HG03039 (cell line): ENCODE data around the gene TXNRD2.

ENCODE experiments used
- ATAC-seq: cut with Tn5 transposase; IDR thresholded peaks from one replicate; pipeline ENCODE4 v1.9.1; 2021; ENCODE audit warnings: mild to moderate bottlenecking, moderate library complexity; ENCODE audit not compliant: unreplicated experiment

TXNRD2 gene

DNA sequence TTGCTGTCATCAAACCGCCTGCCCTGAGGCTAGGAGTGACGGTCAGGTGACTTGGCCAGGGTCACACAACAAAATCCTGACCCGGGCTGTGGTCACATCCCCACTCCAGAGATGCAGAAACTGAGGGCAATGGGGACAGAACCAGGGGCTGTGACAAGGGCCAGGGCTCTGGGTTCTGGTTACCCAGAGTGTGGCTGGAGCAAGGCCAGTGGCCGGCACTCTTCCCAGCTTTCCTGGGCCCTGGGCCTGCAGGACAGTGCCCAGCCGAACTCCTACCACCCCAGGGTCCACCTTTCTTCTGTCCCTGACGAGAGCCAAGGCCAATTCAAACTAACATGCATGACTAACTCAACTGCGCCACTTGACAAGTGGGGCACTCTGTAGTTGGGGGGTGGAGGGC is 39.1 kb upstream of the TXNRD2 start:
- ATAC-seq = no peak

DNA sequence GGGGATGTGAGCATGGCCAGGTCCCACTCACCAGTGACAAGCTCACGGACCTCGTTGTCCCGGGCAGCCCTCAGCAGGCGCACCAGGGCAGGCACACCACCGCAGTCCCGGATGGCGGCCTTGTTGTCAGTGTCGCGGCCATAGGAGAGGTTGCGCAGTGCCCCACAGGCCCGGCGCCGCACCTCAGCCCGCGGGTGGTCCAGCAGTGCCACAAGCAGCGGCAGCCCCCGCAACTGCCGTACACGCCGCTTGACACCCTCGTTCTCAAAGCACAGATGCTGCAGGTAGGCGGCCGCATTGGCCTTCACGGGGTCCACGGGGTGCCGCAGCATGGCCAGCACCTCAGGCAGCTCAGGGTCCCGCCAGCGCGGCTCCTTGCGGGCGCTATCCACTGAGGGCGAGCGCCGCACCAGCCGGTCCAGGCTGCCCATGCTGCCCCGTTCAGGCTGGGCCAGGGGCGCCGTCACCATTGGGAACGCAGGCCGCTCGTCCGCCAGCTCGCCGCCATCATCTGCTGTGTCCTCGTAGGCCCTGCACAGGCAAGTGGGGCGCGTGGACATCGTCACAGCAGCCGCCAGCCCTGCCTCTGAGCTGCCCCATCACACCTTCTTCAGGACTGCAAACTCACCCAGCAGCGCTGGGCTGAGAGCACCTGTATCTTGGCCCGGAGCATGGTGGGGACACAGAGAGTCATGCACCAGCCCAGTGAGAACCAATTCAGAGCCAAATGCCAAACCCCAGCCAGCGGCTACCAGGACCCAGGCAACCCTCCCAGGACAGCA is 38.3 kb upstream of the TXNRD2 start:
- ATAC-seq = no peak

DNA sequence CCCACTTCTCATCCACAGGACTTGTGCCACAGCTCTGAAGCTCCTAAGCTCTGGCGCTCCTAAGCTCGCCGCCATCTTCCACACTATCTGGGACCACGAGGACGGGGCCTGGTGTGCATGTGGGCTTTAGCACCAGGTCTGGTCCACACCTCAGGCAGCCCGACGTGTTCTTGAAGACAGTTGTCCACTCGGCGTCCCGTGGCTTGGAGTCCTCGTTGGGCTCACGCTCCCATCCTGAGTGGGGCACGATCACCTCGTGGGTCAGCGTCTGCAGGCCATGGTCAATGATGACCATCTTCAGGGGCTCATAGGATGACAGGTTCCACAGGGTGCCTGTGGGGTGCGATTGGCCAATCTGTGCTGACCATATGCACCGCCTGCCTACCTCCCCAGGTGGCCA is 37.1 kb upstream of the TXNRD2 start:
- no peak for ATAC-seq

DNA sequence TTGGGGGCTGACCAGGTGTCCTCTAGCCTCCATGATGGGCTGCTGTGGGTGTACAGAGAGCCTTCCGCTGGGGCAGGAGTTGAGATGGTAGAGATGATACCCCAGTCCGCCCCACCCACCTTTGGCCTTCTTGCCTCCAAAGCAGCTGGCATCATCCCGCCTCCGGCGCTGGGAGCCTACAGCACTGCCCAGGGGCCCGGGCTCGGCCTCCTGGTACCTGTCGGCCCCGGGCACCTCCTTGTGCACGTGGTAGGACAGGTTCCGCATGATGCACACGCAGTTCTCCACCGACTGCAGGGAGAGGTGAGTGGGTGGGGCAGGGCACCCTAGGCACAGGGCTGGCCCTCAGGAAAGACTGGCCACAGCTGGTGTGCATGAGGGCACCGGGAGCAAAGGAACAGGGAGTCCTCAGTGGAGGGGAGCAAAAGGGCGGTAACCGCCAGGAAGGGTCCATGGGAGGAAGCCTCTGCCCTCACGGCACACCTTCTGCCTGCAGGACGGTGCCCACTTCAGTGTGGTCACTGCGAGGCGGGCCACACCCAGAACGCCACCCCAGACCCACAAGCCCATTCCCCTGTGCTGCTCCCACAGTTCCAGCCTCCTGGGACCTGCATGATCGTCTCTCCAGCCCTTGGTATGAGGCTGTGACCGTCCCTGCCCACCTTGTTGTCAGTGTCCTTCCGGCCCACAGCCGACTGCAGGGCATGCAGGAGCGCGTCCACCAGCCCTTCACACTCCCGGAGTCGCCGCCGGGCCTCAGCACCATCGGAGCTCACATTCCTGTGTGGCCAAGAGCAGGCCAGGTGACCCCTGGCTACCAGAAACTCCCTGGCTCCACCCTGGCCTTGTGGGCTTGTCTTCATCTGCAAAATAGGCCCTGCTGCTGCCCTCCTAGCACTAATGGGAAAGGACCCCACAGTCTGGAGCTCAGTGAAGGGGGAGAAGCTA is 36.0 kb upstream of the TXNRD2 start:
- no peak for ATAC-seq

DNA sequence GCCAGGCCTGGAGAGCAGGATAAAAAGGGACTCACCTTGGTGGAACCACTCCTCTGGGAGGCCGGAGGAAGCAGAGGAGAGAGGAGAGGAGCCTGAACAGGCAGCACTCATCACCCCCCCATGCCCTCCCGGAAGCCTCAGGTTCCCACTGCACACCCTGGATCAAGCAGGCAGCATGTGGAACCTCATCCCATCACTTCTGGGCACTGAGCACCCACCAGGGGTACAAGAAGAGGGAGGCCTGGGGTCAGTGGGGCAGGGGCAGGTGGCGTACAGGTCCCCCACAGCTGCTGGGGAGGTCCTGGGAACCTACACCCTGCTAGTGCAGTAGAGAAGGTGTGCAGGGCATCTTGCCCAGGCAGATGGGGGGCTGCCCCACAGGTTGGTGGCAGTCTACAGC is 35.1 kb upstream of the TXNRD2 start:
- no peak for ATAC-seq

DNA sequence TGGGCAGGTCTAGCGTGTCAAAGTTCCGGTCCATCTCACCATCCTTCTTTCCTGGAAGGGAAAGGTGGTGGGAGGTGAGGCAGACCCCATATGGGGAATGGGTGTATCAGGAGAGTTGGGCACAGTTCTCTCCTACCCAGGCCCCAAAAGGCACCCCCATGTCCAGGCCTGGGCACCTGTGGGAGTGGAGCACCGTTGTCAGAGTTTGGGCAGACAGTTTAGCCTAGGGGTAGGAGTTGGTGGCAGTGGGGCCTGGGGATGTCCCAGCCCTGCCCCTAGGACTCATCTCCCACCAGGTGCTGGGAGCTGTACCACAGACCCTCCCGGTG is 34.1 kb upstream of the TXNRD2 start:
- ATAC-seq = no peak

DNA sequence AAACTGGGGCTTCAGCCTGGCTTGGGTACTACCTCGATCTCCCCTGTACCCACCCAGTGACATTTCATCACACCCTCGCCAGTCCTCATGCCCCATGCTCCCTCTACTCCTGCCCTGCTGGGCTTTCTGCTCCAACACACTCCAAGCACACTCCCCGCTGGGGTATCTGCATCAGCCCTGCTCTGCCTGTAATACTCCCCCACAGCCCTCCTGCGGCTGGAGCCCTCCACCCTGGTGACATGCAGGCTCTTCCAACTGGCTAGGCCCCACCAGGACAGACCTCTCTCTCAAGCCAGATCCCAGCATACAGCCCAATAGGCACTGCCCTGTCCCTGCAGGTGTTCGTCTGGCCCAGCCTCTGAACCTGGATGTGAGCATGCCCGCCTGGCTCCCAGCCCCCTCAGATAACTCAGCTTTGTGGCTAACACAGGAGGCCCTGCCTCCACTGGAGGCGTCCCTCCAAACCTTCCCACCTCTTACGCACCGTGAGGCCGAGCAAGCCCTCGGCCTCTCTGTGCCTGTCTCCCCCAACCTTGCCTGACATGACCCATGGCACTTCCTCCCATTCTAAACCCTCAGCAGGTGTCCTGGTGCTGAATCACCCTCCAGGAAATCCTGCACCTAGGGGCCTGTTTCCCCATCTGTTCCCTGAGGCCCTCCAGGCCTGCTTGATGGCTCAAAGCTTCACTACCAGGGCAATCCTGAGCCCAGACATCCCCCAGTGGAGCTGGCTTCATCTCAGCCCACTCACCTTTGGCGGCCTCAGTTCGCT is 33.5 kb upstream of the TXNRD2 start:
- ATAC-seq = no peak

DNA sequence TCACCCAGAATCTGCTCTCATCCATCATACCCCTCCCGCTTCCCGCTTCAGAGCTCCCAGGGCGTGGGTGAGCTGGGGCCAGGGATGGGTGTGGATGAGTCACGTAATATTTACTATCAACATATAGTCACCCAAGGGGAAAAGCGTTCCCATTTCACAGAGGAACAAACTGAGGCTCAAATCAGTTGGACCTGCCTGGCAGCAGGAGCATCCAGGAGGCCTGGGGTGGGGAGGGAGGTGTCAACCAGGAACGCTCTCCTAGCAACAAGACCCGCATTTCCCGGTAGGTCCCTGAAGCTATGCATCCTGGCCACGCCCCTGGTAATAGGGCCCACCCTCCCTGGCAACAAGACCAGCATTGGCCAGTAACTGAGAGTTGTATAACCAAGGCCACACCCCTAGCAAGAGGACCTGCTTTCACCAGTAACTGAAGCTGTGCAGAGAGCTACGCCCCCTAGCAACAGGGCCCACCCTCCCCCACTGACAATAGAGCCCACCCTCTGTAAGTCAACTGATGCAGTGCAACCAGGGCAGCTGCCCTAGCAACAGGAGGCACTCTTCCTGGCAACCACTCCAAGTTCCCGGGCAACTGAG is 32.7 kb upstream of the TXNRD2 start:
- no peak for ATAC-seq

DNA sequence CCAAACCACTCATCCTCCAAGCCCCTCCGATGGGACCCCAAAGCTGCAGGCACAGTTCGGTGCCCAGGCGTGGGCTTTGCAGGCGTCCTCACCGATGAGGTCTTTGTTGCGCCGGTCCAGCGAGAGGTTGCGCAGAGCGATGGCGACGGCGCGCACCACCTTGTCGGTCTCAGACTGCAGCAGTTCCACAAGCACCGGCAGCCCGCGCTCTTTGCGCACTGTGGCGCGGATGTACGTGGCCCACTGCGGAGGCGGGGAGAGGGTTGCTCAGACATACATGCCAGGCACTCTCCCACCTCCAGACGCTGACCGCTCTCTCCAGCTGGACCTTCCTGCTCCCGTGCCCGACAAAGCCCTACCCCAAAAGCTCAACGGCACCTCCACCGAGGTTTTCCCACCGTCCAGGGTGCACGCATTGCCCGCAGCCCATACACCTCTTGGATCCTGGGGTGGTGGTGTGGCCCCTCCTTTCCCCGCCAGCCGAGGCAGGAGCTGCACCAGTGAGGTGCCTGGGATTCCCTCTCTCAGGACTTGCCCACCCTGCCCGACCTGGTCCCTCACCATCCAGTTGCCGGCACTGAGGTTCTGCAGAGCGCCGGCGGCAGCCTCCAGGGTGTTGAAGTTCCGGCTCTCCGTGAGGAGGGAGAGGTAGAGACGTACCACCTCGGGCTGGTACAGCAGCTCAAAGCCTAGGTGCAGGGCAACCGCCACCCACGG is 32.1 kb upstream of the TXNRD2 start:
- ATAC-seq = no peak

DNA sequence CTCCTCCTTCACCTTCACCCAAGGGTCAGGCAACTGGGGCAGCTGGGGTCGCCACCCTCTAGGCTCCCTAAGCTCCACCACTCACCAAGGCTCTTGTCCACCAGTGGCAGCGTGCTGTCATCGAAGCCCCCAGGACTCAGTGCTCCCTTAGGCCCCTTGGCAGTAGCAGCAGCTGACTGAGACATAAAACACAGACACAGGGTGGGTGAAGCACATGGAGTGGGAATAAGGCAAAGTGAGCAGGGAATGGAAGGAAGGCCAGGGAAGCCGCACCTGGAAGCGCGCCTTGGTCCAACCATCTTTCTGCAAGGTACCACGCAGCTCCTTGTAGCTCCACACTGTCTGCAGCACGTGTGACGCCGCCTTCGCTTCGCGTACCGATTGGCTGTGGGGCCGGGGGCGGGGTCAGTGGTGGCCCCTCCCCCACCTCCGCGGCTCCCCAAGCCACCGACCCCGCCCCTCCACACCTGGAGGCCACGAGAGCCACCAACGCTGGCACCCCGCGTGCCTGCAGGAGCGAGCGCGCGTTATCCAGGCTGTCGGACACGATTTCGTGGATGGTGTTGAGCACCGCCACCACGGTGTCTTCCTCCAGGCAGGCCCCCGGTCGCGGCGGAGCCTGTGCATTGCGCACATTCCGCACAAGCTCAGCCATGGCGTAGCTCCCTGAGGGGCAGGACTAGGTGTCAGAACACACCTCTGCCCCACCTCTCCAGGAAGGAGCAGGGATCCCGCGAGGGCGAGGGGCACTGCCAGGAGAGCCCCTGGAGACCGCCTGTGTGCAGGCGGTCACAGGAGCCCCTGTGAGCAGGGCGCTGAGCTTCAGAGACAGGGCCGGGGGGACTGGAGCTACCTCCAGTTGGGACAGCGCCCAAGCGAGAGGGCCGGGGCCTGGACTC is 31.3 kb upstream of the TXNRD2 start:
- no peak for ATAC-seq

DNA sequence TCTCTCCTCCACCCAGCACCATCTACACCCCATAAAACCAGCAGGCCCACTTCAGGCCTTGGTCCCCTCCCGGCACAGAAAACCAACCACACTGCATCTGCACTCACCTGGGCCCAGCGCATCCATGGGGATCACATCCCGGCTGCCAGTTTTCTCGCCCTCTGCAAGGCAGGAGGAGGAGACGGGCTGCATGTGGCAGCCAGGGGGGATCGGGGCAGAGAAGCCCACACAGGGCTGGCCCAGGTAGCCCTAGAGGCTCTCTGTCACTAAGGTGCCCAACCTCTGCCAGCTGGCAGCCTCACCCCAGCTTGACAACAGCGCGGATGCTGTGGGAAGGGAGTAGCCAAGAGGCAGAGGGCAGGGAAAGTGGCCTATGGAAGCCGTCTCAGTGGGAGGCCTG is 30.6 kb upstream of the TXNRD2 start:
- ATAC-seq = no peak

DNA sequence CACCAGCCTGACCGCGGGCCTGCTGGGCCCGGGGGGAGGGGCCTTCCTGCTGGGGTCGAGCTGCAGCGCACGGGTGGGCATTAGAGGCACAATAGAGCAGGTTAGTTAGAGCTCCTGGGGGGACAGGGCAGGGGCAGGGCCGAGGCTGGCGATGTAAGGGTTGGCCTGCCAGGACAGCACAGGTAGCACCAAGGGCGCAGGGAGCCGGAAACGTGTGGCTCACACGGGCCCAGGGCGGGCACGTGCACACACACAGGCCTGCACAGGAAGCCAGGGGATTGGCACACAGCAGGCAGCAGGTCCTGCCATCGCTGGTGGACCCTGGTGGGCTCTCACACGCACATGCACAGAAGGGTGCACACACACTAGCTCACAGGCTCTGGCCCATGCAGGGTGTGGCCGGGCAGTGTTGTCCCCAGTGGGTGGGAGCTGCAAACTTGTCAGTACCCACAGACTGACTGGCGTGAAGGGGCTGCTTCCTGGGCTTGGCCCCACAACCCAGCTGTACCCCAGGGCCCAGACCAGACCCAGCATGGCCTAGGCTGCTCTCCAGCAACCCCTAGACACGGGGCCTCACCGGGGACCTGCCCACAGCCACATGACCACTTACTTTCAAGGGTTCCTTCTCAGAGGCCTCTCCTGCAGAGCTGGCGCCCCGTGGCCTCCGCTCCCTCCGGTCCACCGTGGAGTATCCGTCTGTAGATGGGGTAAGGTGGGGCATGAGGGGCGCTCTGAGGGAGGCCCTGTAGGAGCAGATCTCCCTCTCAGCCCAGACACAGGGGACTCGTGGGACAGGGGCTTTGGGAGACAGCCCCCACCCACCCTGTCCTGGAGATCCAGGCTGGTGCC is 29.9 kb upstream of the TXNRD2 start:
- ATAC-seq = no peak

DNA sequence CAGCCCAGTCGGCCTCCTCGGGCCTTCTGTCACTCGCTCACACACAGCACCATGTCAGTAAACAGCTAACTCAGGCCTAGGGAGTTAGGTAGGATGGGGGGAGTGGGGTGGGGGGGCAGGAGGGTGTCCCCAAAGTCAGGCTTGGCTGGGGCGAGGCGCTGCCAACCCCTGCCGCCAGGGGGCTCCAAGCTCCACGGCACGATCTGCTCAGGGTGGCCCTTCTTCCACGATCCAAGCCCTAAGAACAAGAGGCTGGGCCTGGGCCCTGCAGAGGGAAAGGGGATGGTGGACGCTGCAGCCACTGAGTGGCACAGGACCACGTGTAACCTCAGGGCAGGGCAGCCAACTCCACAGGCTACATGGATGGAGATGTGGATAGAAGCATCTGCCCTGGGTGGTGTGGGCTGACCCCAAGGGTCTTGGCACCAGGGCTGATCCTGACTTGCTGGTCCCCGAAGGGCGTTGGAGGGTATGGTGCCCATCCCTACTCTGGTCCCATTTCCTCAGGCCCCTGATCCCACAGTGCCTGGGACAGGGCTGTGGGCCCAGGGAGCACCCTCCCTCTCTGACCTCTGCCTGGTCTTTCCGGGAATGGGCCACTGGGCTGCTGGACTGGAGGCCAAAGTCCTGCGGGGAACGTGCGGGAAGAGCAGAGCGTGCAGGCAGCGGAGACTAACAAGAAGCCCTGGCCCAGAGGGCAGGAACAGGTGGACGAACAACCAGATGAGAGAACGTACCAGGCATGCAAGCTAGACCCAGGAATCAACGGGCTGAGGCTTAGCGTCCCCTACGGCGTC is 29.1 kb upstream of the TXNRD2 start:
- ATAC-seq = no peak

DNA sequence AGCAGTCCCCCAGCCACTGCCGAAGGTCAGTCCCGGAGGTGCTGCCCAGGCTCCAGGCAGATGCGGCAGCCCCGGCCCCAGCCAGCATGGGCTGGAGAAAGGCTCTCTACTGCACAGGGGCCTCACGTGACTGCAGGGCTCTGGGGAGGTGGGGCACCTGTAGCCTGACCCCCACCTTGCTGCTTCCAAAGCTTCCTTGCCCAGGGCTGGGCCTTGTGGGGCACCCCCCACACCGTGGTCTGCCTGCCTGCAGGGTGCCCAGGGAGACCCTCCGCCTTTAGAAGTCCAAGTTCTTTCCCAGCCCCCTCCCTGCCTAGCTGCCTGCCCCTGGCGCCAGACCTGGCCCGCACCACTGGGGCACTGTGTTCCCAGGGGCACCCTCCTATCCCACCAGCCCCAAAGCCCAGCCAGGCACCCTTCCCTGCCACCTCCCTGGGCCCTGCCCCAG is 28.4 kb upstream of the TXNRD2 start:
- ATAC-seq = no peak

DNA sequence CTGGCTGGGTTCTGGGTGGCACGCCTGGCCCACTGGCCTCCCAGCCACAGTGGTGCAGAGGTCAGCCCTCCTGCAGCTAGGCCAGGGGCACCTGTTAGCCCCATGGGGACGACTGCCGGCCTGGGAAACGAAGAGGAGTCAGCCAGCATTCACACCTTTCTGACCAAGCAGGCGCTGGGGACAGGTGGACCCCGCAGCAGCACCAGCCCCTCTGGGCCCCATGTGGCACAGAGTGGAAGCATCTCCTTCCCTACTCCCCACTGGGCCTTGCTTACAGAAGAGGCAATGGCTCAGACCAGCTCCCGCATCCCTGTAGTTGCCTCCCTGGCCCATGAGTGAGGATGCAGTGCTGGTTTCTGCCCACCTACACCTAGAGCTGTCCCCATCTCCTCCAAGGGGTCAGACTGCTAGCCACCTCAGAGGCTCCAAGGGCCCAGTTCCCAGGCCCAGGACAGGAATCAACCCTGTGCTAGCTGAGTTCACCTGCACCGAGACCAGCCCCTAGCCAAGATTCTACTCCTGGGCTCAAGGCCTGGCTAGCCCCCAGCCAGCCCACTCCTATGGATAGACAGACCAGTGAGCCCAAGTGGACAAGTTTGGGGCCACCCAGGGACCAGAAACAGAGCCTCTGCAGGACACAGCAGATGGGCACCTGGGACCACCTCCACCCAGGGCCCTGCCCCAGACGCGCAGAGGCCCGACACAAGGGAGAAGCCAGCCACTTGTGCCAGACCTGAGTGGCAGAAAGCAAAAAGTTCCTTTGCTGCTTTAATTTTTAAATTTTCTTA is 27.7 kb upstream of the TXNRD2 start:
- ATAC-seq = no peak

DNA sequence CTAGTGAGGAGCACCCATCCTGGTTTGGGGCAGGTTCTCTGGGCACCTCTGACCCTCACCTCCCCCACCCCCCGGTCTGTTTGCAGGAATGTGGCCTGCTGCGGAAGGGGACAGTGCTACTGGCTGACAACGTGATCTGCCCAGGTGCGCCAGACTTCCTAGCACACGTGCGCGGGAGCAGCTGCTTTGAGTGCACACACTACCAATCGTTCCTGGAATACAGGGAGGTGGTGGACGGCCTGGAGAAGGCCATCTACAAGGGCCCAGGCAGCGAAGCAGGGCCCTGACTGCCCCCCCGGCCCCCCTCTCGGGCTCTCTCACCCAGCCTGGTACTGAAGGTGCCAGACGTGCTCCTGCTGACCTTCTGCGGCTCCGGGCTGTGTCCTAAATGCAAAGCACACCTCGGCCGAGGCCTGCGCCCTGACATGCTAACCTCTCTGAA is 26.9 kb upstream of the TXNRD2 start:
- ATAC-seq = no peak
